ENCODE measurements around the gene DHX8.

GRCh38 chr17:43439041-43439440 lies 44.7 kb upstream of the DHX8 start:
- TF ChIP-seq CTCF (IDR thresholded peaks at IDR 0.05; ENCODE audit: low read depth, low read length) (no peak), MYC (IDR thresholded peaks at IDR 0.05; ENCODE audit: low read depth, low read length) (no peak), POLR2A (IDR thresholded peaks at IDR 0.05; ENCODE audit: extremely low read depth, insufficient read length) (no peak), MAX (IDR thresholded peaks at IDR 0.05; ENCODE audit: low read depth, low read length) (no peak)
